Dermis microvascular lymphatic vessel endothelial cell (primary cell): Measurements from ENCODE around the gene HPSE. TPM values are rescaled to one million over a fixed set of nuclear protein-coding genes. Genes with fewer than 3 reads are reported as not detected.

Source experiments
- DNase-seq, 2 donors: peaks; one replicate each; pipeline versions ENCODE4 v3.0.0 to v3.0.0-alpha.2; 2010; ENCODE audit warnings: low read depth in 2 of 2
- total RNA-seq: library from RNA; depleted of rRNA; stranded (reverse); fragments of >200 nt; gene quantifications from 2 replicates; pipeline ENCODE4 v1.2.1, GENCODE V29; 2014

The HPSE gene
- total RNA-seq, 1 donor from 2014 or later, result 9.2 TPM

DNA sequence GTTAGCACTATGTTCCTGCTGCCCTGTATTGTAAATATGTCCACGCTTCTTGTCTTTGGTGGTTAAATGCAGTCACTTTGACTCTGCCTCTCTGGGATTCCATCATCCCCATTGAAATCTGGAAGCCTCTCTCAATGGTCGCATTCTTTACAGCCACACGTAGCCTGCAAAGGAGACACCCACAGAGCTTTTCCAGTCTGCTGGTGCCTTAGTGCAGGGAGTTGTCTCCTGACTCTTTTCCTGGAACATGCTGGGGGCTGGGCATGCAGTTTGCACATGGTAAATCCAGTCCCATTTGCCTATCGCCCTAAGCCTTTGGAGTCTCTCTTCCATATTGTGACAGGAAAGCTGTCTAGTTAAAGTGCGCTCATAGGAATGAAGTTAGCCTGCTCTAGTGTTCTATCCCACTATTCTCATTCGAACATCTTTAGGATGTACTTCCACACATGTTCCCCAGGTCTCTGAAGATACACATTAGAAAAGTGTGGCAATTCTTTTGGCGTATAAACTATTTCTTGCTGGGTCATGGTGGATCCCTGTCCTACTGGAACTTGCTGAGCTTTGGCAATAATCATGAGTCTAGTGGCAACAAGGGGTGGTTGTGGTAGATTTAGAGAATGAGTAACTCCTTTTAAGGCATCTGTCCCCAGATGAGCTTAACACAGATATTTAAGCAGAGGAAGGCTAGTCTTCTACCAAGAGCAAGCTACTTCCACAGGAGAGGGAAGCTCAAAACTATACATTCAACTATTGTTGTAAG is 83.8 kb downstream of the HPSE start:
- no peak for DNase-seq

DNA sequence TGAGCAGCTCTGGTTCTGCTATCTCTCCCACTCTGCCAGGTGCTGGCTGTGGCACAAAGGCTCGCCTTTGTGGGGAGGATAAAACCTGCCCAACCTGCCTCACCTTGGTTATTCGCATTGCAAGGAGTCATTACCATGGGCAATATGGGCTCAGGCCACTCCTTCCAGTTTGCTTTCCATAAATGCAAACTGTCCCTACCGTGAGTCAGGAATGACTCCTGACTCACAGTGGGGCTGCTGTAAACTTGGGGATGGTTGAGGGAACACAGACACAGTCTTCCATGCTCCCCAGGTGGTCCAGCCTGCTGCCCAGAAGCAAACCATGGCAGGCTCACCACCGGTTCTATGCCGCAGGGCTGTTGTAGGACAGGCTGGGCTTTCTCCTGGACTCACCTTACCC is 86.2 kb downstream of the HPSE start:
- no peak for DNase-seq

DNA sequence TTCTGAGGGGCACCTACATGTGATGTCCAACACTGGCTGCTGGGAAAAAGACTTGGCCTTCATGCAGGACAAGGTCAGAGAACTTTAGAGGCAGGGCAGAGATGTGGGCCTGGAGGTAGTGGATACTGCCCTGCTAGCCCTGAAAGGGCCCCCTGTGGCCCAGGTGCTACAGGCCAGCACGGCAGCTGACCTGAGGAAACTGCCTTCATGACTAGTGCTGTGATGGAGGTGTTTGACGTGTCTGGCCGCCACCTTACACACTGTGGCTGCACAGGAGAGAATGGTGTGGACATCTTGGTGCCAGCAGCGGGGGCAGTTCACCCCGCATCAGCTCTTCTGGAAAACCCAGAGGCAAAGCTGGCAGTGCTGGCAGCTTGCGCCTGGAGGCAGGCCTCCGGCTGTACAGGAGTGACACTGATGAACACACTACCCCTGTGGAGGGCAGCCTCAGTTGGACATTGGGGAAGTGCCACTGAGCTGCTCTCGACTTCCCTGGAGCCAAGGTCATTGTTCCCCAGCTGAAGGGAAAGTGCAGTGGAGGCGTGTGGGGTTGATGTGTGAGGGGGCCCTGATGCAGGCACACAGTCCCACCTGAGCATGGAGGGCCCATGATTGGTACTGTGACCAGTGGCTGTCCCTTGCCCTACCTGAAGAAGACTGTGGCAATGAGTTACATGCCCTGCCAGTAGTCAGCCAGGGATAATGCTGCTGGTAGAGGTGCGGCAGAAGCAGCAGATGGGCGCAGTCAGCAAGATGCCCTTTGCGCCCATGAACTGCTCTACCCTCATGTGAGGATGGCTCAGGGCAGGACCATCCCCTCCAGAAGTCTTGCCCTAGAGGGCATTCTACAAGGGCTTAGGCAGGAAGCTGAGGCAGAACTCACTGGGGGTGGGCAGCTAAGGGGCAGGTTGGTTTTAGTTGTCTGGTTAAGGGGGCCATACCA is 87.0 kb downstream of the HPSE start:
- DNase-seq, result no peak

Other genes with a start within 250 kb of the HPSE start
- gene PLAC8, start 220.1 kb downstream of the HPSE start, total RNA-seq, result 0.25 and 0.39 TPM in 2 replicates
- gene COQ2, start 50.0 kb downstream of the HPSE start, total RNA-seq, result 20.3 and 20.7 TPM in 2 replicates
- 8.9 and 14.7 TPM in 2 replicates for gene HELQ, start 121.0 kb upstream of the HPSE start, total RNA-seq
- 16.7 and 24.6 TPM in 2 replicates for gene MRPS18C, start 121.2 kb upstream of the HPSE start, total RNA-seq
- 15.5 and 16.6 TPM in 2 replicates for gene ABRAXAS1, start 150.3 kb upstream of the HPSE start, total RNA-seq
- 14.5 and 17.3 TPM in 2 replicates for gene GPAT3, start 201.3 kb upstream of the HPSE start, total RNA-seq